G401 (cell line): ENCODE measurements around the gene NBEAL2. TPM values are rescaled to one million over a fixed set of nuclear protein-coding genes. Genes with fewer than 3 reads are reported as not detected.

Experiments used
- DNase-seq: peaks from one replicate; pipeline ENCODE4 v3.0.0-alpha.2; 2015; ENCODE audit warnings: low spot score
- in situ Hi-C: cut with HindIII; loops from 2 replicates; pipeline ENCODE4 v1.10.0; 2016; ENCODE audit warnings: low sequenced_read_pairs, mixed read lengths
- total RNA-seq: library from RNA; depleted of rRNA; stranded (reverse); fragments of >200 nt; shearing (Covaris generic); gene quantifications from 2 replicates; pipeline ENCODE4 v1.2.3, GENCODE V29; 2014

The NBEAL2 gene
- total RNA-seq, 1 experiment from 2014 or later = 27.2 TPM

DNA sequence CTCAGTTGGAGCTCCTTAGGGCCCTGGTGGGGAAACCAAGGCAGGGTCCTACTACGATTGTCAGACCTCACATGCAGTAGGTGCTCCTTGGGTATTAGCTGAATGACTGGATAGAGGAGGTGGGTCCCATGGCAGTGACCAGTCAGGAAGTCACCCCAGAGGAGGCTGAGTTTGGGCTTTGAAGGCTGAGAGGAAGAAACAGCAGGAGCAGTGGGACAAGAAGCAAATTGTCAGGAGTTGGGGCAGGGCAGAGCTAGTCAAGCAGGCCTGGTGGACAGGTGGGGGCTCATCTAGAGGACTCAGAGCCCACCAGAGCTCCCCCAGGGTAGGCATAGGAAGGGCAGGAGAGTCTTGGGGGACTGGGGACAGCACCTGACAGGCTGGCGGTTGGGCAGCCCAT lies 3.1 kb downstream of the NBEAL2 start:
- no peak for DNase-seq
- in situ Hi-C loops = no loop called here

DNA sequence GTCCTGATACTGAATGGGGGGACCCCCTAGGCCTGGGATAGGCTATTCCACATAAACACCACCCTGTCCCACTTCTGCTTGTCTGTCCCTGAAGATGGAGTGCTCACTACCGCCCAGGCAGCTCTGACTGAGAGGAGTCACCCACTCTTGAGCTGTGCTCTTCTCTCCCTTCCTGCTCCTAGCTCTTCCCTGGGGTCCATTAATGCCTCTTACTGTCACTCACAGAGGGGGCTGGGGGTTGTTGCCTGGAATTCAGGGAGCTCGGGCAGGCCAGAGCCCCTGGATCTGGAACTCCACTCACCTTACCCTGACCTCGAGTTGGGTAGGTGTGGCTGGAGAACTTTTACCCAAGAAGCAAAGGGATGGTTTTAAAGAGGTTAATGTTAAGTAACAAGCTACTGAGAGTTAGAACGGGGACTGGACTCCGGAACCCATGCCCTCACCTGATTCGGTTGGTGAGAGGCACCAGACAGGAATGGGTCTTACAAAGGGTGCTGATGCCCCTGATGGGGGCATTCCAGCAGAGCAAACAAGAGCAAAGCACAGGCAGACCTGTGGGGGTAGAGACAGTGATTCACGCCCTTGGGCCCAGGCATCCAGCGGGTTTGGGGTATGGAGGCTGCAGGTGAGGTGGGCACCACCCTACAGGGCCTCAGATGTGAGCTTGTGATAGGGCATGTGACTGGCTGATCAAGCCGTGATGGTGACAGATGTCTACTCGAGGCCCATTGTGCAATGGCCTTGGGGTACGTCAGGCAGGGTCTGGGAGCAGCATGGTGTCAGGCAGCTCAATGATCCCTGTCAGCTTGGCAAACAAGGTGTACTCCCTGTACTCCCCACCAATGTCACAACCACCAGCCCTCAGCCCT lies 5.4 kb downstream of the NBEAL2 start:
- no peak for DNase-seq
- in situ Hi-C loops = no loop called here

DNA sequence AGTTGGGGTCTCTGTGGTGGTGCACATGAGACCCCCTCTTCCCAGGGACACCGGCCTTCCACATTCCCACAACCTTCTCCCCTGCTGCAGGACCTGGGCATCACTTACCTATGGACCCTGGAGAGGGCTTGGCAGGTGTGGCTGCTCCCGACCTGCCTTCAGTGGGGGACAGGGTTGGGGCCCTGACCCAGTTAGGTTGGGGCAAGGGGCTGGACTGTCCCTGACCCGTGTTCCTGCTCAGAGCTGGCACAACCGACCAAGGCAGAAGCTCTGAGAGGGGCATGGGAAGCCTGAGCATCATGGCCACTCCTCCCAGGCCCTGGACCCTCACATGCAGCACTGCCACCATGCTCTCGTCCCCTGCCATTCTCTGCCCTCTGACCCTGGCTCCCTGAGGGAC lies 6.1 kb downstream of the NBEAL2 start:
- in situ Hi-C loops = no loop called here
- no peak for DNase-seq

DNA sequence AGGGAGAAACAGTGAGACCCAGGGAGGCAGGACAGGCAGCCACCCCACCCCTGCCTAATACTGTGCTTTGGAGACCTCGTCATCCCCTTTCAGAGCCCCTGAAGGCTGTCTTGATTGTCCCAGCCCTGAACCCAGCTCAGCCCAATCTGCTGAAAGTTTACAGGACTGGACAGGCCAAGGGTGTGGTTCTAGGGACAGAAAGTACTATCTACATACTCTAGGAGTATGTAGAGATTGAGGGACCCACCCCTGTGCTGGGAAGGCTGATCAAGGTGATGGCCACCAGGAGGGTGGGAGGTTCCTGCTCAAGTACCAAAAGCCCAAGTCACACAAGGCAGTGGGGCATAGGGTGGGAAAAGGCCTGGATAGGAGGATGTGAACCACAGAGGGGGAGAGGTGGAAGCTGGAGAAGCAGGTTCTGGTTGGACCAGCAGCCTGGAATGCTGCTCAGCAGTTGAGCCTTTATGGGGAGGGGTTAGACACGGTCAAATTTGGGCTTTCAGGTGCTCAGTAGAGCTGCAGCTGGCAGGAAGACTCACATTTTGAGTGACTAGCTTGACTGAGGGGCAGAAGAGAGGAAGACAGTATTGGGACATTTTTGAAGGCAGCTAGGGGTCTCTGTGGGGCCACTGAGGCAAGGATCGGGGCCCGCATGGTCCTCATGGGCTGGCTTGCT lies 6.7 kb downstream of the NBEAL2 start:
- DNase-seq = no peak
- in situ Hi-C loops = no loop called here

DNA sequence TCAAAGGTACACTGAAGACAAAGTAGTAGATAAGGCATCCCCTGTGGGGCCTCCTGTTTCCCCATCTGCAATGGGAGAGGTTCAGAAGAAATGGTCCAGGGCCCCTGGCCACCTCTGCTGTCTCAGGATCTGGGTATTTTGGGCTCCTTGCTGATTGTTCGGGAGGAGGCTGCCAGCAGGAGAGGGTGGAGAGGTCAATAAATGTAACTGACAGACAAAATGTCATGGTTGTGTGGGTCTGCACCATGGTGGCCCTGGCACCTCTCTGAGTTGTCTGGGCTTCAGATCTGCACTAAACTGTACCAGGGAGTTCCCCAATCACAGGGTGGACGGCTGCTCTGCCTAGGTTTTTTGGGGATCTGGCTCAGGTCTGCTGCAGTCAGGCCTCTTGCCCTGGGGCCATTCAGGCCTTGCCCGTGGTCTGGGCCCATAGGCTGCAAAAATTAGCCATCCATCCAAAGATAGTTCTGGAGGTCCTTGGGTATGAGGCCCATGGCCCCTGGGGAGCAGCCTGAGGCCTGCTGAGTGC lies 7.4 kb downstream of the NBEAL2 start:
- no peak for DNase-seq
- in situ Hi-C loops = no loop called here

DNA sequence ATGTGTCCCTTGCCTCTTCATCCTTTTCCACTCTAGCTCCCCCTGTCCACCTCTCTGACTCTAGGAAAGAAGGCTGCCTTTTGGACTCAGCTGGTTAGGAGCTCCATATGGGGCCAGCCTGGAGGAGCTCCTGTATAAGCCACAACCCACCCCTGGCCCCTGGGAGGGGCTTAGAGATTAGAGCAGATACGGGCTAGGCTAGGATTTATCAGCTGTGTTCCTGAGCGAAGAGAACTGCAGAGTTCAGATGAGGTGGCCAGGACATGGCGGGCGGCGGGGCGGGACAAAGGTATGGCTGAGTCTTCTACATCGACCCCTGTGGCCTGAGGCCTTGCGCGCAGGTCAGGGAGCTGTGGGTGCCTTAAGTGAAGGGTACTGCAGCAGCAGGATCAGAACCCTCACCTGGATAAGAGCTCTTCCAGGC lies 7.9 kb downstream of the NBEAL2 start:
- no peak for DNase-seq
- in situ Hi-C loops = no loop called here

DNA sequence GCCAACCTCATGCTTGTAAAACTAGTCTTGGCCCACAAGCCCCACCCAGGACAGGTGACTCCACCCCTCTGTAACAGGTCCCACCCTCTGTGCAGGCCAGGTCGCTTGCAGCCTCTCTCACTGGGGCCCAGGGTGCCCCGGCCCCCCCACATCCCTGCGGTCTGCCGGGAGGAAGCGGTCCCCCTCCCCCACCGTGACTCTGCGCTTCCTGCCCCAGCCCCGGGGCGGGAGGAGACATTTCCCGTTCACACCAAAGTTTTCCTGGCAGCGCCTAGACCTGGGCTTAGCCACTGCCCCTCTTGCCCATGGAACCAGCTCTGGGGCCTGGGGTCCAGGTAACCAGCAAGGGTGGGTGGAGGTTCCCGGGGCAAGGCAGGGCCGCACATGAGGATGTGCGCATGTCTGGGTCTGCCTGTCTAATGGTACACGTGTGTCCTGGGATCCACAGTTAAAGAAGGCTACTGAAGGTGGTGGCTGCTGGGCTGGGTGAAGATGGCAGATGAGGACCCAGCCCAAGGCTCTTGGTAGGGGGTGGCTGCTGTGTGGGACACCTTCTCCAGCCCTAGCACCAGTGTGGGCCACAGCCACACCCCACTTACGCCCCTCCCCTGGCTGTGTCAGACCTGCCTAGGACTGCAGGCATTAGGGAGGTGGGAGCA lies 8.4 kb downstream of the NBEAL2 start:
- in situ Hi-C loops = no loop called here
- no peak for DNase-seq

DNA sequence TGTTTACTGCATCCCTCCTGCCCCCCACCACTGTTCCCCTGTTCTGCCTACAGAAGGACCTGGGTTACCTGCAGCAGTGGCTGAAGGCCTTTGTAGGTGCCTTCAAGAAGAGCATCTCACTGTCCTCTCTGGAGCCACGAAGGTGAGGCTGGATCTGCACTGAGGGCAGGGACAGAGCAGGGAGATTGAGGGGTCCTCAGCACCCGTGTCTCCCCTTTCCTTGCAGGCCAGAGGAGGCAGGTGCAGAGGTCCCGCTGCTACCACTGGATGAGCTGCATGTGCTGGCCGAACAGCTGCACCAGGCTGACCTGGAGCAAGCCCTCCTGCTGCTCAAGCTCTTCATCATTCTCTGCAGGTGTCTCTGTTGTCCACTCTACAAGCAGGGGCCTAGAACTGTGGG lies 9.2 kb downstream of the NBEAL2 start:
- DNase-seq = no peak
- in situ Hi-C loops = no loop called here

DNA sequence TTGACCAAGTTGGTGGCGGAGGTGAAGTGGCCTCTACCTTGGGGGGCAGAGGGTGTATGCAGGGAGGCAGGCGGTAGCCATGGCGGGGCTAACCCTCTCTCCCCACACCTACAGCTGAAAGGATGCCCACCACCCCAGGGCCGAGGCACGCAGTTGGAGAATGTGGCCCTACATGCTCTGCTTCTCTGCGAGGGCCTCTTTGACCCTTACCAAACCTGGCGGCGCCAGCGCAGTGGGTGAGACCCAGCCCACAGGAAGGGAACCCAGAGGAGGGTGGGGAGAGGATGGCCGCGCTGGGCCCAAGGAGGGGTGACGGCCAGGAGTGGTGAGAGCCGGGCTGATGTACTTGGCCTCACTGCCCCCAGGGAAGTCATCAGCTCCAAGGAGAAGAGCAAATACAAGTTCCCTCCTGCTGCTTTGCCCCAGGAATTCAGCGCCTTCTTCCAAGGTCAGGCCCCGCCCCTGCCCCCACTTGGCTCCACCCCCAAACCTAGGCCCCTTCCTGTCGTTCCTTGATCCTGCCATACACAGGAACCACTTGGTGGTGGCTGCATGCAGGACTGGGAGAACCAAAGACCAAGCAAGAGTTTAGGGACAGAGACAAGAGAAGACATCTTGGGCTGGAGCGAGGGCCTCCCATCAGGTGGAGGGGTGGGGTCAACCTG lies 9.8 kb downstream of the NBEAL2 start:
- in situ Hi-C loops = no loop called here
- no peak for DNase-seq

DNA sequence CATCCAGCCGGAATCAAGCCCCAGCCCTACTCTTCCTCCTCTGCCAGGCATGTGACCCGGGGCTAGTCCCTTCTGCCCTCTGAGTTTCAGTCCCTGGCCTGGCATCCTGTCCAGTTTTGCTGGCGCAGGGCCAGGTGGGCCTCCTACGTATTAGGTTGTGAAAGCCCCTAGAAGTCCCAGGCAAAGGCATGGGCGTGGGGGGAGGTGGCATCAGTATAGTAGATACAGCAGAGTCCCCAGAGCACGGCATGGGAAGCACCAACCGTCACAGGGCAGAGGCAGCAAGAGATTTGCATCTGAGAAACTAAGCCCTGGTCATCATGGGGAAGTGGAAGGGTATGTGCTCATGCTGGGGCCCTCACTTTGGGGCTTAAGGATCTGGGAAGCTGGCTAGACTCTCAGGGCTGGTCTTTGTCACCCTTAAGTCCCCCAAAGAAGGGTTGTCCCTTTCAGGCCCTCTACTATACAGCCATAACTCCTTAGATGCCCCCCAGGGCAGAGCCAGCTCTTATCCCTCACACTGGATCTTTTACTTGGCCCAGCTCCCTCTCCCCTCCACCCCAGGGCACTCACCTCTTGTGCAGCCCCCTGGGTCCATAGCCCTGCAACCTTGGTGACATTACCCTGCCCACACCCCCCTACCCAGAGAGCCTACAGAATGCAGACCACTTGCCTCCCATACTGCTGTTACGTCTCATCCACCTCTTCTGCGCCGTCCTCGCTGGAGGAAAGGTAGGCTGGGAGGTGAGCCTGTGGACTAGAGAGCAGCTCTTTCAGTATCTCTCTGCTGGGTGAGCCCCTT lies 11.3 kb downstream of the NBEAL2 start:
- in situ Hi-C loops = no loop called here
- no peak for DNase-seq

DNA sequence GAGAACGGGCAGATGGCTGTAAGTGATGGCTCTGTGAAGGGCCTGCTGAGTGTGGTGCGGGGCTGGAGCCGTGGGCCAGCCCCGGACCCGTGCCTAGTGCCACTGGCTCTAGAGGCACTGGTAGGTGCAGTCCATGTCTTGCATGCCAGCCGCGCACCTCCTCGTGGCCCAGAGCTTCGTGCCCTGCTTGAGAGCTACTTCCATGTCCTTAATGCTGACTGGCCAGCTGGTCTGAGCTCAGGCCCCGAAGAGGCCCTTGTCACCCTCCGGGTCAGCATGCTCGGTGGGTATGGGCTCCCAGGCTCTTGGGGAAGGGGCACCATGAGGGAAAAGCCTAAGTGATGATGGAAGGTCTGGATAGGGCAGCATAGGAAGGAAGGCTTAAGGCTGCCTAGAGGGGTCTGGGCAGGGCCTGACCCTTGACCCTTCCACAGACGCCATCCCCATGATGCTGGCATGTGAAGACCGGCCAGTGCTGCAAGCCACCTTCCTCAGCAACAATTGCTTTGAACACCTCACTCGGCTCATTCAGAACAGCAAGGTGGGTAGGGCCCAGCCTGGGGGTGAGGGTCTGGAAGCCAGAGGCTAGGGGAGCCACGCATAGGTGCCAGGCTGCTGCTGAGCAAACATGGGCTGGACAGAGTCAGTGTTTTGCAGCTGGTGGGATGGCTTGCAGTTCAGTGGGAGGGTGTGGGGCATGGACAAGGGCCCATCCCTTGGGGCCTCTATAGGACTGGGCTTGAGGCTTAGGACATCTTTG lies 12.1 kb downstream of the NBEAL2 start:
- no peak for DNase-seq
- in situ Hi-C loops = no loop called here

DNA sequence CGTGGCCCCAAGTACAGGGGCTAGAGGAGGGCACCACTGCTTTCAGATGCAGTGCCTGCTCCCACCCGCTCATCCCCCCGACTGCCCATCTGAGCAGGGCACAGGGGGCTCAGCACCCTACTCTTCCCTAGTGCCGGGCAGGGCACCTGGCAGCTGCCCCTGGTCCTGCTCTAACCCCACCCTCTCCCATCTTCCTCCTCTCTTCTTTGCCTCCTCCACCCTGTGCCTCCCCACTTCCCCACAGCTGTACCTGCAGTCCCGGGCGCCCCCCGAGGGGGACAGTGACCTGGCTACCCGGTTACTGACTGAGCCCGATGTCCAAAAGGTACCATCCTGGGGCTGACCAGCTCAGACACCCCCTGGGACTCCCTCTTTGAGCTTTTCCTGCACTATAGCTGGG lies 12.8 kb downstream of the NBEAL2 start:
- DNase-seq = no peak
- in situ Hi-C loops = no loop called here

DNA sequence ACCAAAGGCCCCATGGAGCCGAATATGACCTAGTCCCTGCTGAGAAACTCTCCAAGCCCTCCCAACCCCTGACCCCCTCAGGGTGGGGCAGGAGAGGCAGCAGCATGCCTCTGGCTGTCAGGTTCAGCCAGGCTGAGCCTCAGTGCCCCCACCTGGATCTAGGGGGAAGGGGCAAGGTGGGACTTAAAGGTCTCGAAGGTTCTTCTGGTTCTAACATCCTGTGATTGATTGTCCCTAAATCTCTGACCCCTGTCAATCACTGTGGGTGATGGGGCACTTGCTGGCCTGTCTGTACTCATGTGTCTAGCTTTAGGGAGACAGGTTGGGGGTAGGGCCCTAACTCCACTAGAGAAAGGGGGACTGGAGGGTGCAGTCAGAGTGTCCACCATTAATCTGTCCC lies 13.8 kb downstream of the NBEAL2 start:
- no peak for DNase-seq
- in situ Hi-C loops = no loop called here

DNA sequence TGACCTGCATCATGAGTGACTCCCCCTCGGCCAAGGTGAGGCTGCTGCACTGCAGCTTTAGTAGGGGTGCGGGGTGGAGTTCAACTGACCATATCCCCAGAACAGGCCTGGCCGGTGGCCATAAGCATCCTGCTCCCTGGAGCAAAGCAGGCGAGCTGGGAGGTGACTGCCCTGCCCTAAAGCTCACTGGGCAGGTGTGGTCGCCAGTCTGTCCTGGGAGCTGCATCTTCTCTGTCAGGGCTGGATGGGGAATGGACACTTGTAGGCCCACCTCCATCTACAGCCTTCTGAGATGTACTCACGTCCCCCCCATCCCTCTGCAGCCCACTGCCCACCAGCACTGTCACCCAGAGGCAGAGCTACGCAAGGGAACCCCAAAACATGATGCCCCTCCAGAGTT lies 14.5 kb downstream of the NBEAL2 start:
- no peak for DNase-seq
- in situ Hi-C loops = no loop called here

DNA sequence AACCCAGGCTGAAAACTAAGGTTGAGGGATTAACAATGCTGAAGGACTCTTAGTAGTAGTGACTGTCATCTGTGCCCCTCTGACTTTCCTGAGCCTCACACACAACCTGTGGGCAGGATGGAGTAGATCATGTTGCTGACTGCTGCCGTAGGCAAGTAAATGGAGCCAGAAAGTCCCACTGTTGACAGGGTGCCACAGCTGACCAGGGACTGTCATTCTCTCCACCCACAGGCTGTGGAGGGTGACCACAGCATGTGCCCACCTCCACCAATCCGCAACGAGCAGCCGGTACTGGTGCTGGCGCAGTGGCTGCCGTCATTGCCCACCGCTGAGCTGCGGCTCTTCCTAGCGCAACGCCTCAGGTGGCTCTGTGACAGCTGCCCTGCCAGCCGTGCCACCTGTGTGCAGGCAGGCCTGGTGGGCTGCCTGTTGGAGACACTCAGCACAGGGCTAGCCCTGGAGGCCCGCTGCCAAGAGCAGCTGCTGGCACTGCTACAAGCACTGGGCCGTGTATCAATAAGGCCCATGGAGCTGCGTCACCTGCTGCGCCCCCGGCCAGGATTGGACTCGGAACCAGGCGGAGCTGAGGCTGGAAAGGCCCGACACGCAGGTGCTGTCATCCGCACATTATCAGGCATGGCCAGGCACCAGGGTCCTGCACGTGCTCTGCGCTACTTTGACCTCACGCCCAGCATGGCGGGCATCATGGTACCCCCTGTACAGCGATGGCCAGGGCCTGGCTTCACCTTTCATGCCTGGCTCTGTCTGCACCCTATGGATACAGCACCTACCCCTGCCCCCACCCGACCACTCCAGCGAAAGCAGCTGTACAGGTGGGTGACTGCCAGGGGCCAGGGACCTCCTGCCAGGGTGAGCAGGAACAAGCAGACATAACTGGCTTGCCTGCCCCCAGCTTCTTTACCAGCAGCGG lies 15.6 kb downstream of the NBEAL2 start:
- DNase-seq = peak; percentile 78

DNA sequence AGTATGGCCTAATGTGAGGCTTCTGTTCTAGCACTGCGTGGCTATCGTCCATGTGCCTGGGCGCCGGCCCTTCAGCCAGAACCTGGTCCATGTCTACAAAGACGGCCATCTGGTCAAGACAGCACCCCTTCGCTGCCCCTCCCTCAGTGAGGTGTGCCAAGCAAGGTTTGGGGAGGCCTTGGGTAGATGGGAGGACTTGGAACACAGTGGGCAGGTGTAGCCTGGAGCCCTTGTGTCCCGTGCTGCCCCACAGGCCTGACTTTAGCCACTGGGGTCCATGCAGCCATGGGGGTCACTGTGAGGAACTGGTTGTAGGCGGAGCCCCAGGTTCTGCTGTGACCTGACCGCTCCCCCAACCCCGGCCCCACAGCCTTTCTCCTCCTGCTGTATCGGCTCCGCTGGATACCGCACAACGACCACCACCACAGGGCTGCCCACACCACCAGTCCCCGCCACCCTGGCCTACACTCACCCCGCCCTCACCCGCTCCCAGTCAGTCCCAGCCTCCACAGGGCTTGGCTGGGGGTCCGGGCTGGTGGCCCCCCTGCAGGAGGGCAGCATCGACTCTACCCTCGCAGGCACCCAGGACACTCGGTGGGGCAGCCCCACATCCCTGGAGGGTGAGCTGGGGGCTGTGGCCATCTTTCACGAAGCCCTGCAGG lies 16.6 kb downstream of the NBEAL2 start:
- no peak for DNase-seq
- in situ Hi-C loops = no loop called here

More for the DNA sequence above, 15.6 kb downstream of the NBEAL2 start:
- in situ Hi-C loops = no loop called here
